K562 (cell line): Measurements from ENCODE around the gene SLC23A2. TPM values are rescaled to one million over a fixed set of nuclear protein-coding genes. Genes with fewer than 3 reads are reported as not detected.

Experiments
- ATAC-seq: fragments of 200-7000 bp; cut with Tn5 transposase; 3 replicates; pipeline ENCODE4 v1.9.1; 2020; ENCODE audit warnings: moderate library complexity
- BruUV-seq: library from RNA; stranded (reverse); fragments of 400-500 nt; replicated peaks from 2 replicates; lab custom pipeline; 2021; lab: Mats Ljungman, UMichigan
- CTCF ChIA-PET: fragments of 300-600 bp; formaldehyde crosslinking; extraction: SDS; loops from one replicate; lab custom pipeline; 2021; ENCODE audit warnings: low intra/inter-chr PET ratio; lab: Yijun Ruan, JAX
- POLR2A ChIA-PET: fragments of 300-600, 350-650 bp; sonication (Branson Sonifier 250); formaldehyde crosslinking; extraction: SDS; loops from one replicate; lab custom pipeline; 2021; ENCODE audit warnings: antibody characterized with exemption, inconsistent platforms; lab: Yijun Ruan, JAX
- DNase-seq, 4 experiments: peaks; one replicate each; pipeline versions ENCODE4 v3.0.0 to v3.0.0-alpha.2; 2011 to 2018; ENCODE audit warnings: low spot score in 3 of 4, mixed read lengths in 3 of 4; ENCODE audit errors: extremely low read depth in 1 of 4
- FAIRE-seq: peaks from 2 replicates; lab custom pipeline; 2011; peaks lifted over from hg19 to GRCh38; lab: Jason Lieb, UNC
- H2AFZ ChIP-seq: 2 replicates; pipeline ENCODE4 v1.6.0; 2011; ENCODE audit warnings: low read depth, low read length, control low read depth, inconsistent platforms
- H3K27ac ChIP-seq: fragments of 200-600 bp; 3 replicates; pipeline ENCODE4 v1.8.0; 2011; ENCODE audit warnings: low read depth, mild to moderate bottlenecking, control low read depth, inconsistent platforms, low read length, moderate library complexity, mixed read lengths; ENCODE audit errors: extremely low read depth
- H3K27me3 ChIP-seq, 2 experiments: fragments of 300-600 bp in 1 of 2; 2 replicates in 1 of 2; 3 replicates in 1 of 2; pipeline versions ENCODE4 v1.6.0 to v1.8.0; 2011; ENCODE audit warnings: inconsistent platforms in 2 of 2, low read length in 2 of 2, mild to moderate bottlenecking in 1 of 2, mixed read lengths in 1 of 2, moderate library complexity in 1 of 2; ENCODE audit not compliant: control insufficient read depth in 2 of 2, insufficient read depth in 2 of 2
- H3K36me3 ChIP-seq: fragments of 300-600 bp; 3 replicates; pipeline ENCODE4 v1.8.0; 2011; ENCODE audit warnings: mild to moderate bottlenecking, low read length, inconsistent platforms; ENCODE audit not compliant: control insufficient read depth, insufficient read depth
- H3K4me1 ChIP-seq, 2 experiments: fragments of 200-600 bp in 1 of 2; replicated peaks in 1 of 2; 2 replicates in 1 of 2; 3 replicates in 1 of 2; pipeline versions ENCODE4 v1.5.1 to v1.8.0; 2011; ENCODE audit warnings: inconsistent platforms in 2 of 2, low read length in 2 of 2, mild to moderate bottlenecking in 1 of 2, mixed read lengths in 1 of 2, moderate library complexity in 1 of 2; ENCODE audit not compliant: control insufficient read depth in 2 of 2, insufficient read depth in 2 of 2
- H3K4me2 ChIP-seq: 2 replicates; pipeline ENCODE4 v1.6.1; 2011; ENCODE audit warnings: low read length, control low read depth, inconsistent platforms, mixed read lengths; ENCODE audit not compliant: insufficient read depth
- H3K4me3 ChIP-seq: fragments of 200-600 bp; sonication (generic), shearing (Covaris generic); 2 replicates; pipeline ENCODE4 v1.5.1; 2016; ENCODE audit warnings: control low read depth, inconsistent platforms
- H3K79me2 ChIP-seq: fragments of 200-600 bp; 3 replicates; pipeline ENCODE4 v1.8.0; 2011; ENCODE audit warnings: low read length, inconsistent platforms; ENCODE audit not compliant: control insufficient read depth, insufficient read depth
- H3K9ac ChIP-seq, 2 experiments: 2 replicates each; pipeline versions ENCODE4 v1.6.0 to v1.6.1; 2011; ENCODE audit warnings: low read depth in 2 of 2, low read length in 2 of 2, control low read depth in 1 of 2, inconsistent platforms in 1 of 2, mild to moderate bottlenecking in 1 of 2, mixed read lengths in 1 of 2; ENCODE audit not compliant: insufficient read depth in 1 of 2
- H3K9me1 ChIP-seq: one replicate; pipeline ENCODE4 v1.6.0; 2011; ENCODE audit warnings: inconsistent platforms, mild to moderate bottlenecking, low read length, moderate library complexity; ENCODE audit not compliant: control insufficient read depth, insufficient read depth
- H3K9me3 ChIP-seq: replicated peaks from 2 replicates; pipeline ENCODE4 v1.5.1; 2011; ENCODE audit warnings: low read depth, low read length, inconsistent platforms; ENCODE audit not compliant: control insufficient read depth, insufficient read depth
- H4K20me1 ChIP-seq: replicated peaks from 2 replicates; pipeline ENCODE4 v1.6.1; 2011; ENCODE audit warnings: low read length, inconsistent platforms, mixed read lengths; ENCODE audit not compliant: control insufficient read depth, insufficient read depth
- ARID2 ChIP-seq: fragments of 450-650 bp; IDR thresholded peaks from 2 replicates; pipeline ENCODE4 v1.6.1; 2017; ENCODE audit warnings: antibody characterized with exemption, mild to moderate bottlenecking
- COPS2 ChIP-seq: fragments of 450-650 bp; conservative IDR thresholded peaks from 2 replicates; pipeline ENCODE4 v1.6.1; 2016; ENCODE audit warnings: mild to moderate bottlenecking, moderate library complexity
- CXXC5 ChIP-seq: fragments of 250-450 bp; sonication (Bioruptor Pico); IDR thresholded peaks from 2 replicates; pipeline ENCODE4 v1.8.0; 2022; ENCODE audit warnings: inconsistent platforms, mild to moderate bottlenecking, moderate library complexity
- GATAD2A ChIP-seq: fragments of 450-650 bp; IDR thresholded peaks from 2 replicates; pipeline ENCODE4 v1.6.1; 2017
- HNRNPK ChIP-seq: fragments of 200-400 bp; formaldehyde crosslinking; IDR thresholded peaks from one replicate; pipeline ENCODE4 v1.6.1; 2018; ENCODE audit warnings: mild to moderate bottlenecking, low read depth, low read length; ENCODE audit not compliant: poor library complexity, severe bottlenecking
- KLF13 ChIP-seq: fragments of 450-650 bp; IDR thresholded peaks from 2 replicates; pipeline ENCODE4 v1.6.1; 2016; ENCODE audit warnings: missing genetic modification characterization, low read depth, mild to moderate bottlenecking, missing compliant biosample characterization, moderate library complexity, borderline replicate concordance
- LEF1 ChIP-seq: fragments of 450-650 bp; IDR thresholded peaks from 2 replicates; pipeline ENCODE4 v1.6.1; 2016; ENCODE audit warnings: mild to moderate bottlenecking
- NELFE ChIP-seq: IDR thresholded peaks from 2 replicates; pipeline ENCODE4 v1.6.1; 2011; ENCODE audit warnings: mild to moderate bottlenecking; ENCODE audit not compliant: insufficient read depth, insufficient read length
- NR2C1 ChIP-seq, 2 experiments: fragments of 450-650 bp; IDR thresholded peaks; 2 replicates each; pipeline ENCODE4 v1.6.1; 2017; ENCODE audit warnings: mild to moderate bottlenecking in 2 of 2, antibody characterized with exemption in 1 of 2, inconsistent platforms in 1 of 2, missing compliant biosample characterization in 1 of 2, missing genetic modification characterization in 1 of 2
- NR2C2 ChIP-seq, 2 experiments: fragments of 200-800 bp in 1 of 2; sonication (Bioruptor generic) in 1 of 2; sonication (generic) in 1 of 2; formaldehyde crosslinking in 1 of 2; IDR thresholded peaks; 2 replicates each; pipeline versions ENCODE4 v1.6.1 to v1.8.0; 2016 to 2022; ENCODE audit warnings: mild to moderate bottlenecking in 1 of 2, missing compliant biosample characterization in 1 of 2, missing genetic modification characterization in 1 of 2, missing genetic modification reagents in 1 of 2
- POU5F1 ChIP-seq: fragments of 150-350 bp; IDR thresholded peaks from 2 replicates; pipeline ENCODE4 v1.6.1; 2014; ENCODE audit warnings: borderline replicate concordance, low read length, low read depth, mild to moderate bottlenecking; ENCODE audit not compliant: partially characterized antibody
- RFX7 ChIP-seq: fragments of 250-450 bp; sonication (Bioruptor Pico); IDR thresholded peaks from 2 replicates; pipeline ENCODE4 v1.5.1; 2021; ENCODE audit warnings: mild to moderate bottlenecking
- ZKSCAN1 ChIP-seq: fragments of 150-350 bp; IDR thresholded peaks from 2 replicates; pipeline ENCODE4 v1.6.1; 2016; ENCODE audit warnings: low read depth, low read length
- ZNF140 ChIP-seq: fragments of 250-450 bp; sonication (Bioruptor Pico); IDR thresholded peaks from 2 replicates; pipeline ENCODE4 v1.8.0; 2021; ENCODE audit warnings: moderate library complexity, mild to moderate bottlenecking, inconsistent platforms
- ZNF79 ChIP-seq: fragments of 250-450 bp; sonication (Bioruptor Pico); IDR thresholded peaks from 2 replicates; pipeline ENCODE4 v1.4.0; 2020; ENCODE audit warnings: low read depth, mild to moderate bottlenecking, moderate library complexity
- WGBS: fragments of 100-300 bp; shearing (Covaris generic); methylation state at CpG from one replicate; pipeline ENCODE4 v1.1.6; 2016; ENCODE audit warnings: low coverage, mixed read lengths; ENCODE audit not compliant: insufficient coverage; ENCODE audit errors: missing lambda C conversion rate; 5-methylcytosine and 5-hydroxymethylcytosine counted together
- in situ Hi-C: fragments of 300-500 bp; cut with MboI; formaldehyde crosslinking; loops from 4 replicates; pipeline ENCODE4 v1.15.0; 2018; ENCODE audit warnings: inconsistent platforms, mixed read lengths
- intact Hi-C: fragments of 100-400 bp; cut with micrococcal nuclease; formaldehyde crosslinking; loops from 2 replicates; pipeline ENCODE4 v1.14.2; 2022
- polyA plus RNA-seq, 8 experiments: library from polyadenylated mRNA; depleted of rRNA in 4 of 8; stranded (reverse) in 5 of 8; unstranded in 3 of 8; fragments of >200 nt; fragmentation: Nextera tagmentation in 2 of 8; fragmentation: Illumina TruSeq in 1 of 8; extraction: Ambion mirVana in 2 of 8; extraction: Trizol in 1 of 8; gene quantifications; 2 replicates each; pipeline versions ENCODE4 v1.2.1 to v1.2.3, GENCODE V29; 2011 to 2014; ENCODE audit warnings: inconsistent platforms in 1 of 8, missing spikeins in 1 of 8
- total RNA-seq, 7 experiments: library from RNA; depleted of rRNA in 6 of 7; stranded (reverse); fragments of >200 nt in 6 of 7; fragmentation: Illumina TruSeq in 2 of 7; extraction: Trizol in 2 of 7; gene quantifications; 2 replicates each; pipeline versions ENCODE4 v1.2.1 to v1.2.3, GENCODE V29; 2011 to 2021; ENCODE audit warnings: low replicate concordance in 1 of 7
- TF ChIP-seq, protein P1 (sequence below): fragments of 450-650 bp; formaldehyde crosslinking; IDR thresholded peaks from 2 replicates; pipeline ENCODE4 v1.4.0; 2020; ENCODE audit warnings: mild to moderate bottlenecking, moderate library complexity
- TF ChIP-seq, protein P2 (sequence below): sonication (generic); formaldehyde crosslinking; IDR thresholded peaks from 2 replicates; pipeline ENCODE4 v1.8.0; 2022; ENCODE audit warnings: mild to moderate bottlenecking, missing genetic modification reagents, borderline replicate concordance
- TF ChIP-seq, protein P3 (sequence below): fragments of 250-450 bp; sonication (Bioruptor Pico); IDR thresholded peaks from 2 replicates; pipeline ENCODE4 v1.9.0; 2021; ENCODE audit warnings: mild to moderate bottlenecking
- TF ChIP-seq, protein P4 (sequence below), 2 experiments: fragments of 250-450 bp in 1 of 2; fragments of 450-650 bp in 1 of 2; sonication (Bioruptor Pico) in 1 of 2; IDR thresholded peaks; 2 replicates each; pipeline versions ENCODE4 v1.6.1 to v1.8.0; 2016 to 2021; ENCODE audit warnings: mild to moderate bottlenecking in 2 of 2, moderate library complexity in 2 of 2, missing compliant biosample characterization in 1 of 2, missing genetic modification characterization in 1 of 2

Gene SLC23A2
- total and polyA plus RNA-seq, 9 of the 15 experiments (the other 6 are each of a cell fraction or from before 2014, with no cell fraction given) = 0.39 to 6.7 (median 3.2) TPM

DNA sequence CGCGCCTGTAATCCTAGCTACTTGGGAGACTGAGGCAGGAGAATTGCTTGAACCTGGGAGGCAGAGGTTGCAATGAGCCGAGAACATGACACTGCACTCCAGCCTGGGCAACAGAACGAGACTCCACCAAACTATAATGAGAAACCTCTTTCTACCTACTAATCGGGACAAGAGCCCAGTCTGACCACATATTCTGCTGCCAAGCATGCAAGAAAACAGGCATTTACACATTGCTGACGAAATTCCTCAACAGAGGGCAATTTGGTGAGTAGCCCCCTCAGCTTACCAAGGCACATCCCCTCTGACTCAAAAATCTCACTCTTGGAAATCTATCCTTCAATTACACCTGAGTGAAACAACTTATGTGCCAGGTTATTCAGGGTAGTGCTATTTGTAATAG, 81.2 kb downstream of the SLC23A2 start:
- CTCF ChIA-PET = no interaction called here

More for the DNA sequence above, 81.2 kb downstream of the SLC23A2 start:
- intact Hi-C loops = no loop called here
- in situ Hi-C loops = no loop called here
- Histone ChIP-seq H3K36me3 (no peaks in the 10 kb centered on the region), H2AFZ (no peak overlapping the region), H3K4me1 (no peaks in the 10 kb centered on the region), H3K4me2 (no peak overlapping the region), H3K4me3 (no peak overlapping the region), H3K9me3 (no peaks in the 10 kb centered on the region), H3K27ac (no peak overlapping the region), H3K27me3 (no peaks in the 10 kb centered on the region), H4K20me1 (0 out of 2 replicates have a peak, but pooled peaks cover 2% of the 10 kb centered on the region), H3K9ac (no peak overlapping the region), H3K79me2 (no peaks in the 10 kb centered on the region), H3K9me1 (no peaks in the 10 kb centered on the region)
- POLR2A ChIA-PET = no interaction called here
- ATAC-seq = no peak
- DNase-seq = no peak
- TF ChIP-seq ZKSCAN1 (no peak), CXXC5 (CRISPR knock-in tag) (no peak), LEF1 (no peak), NR2C1 (IDR thresholded peaks at IDR 0.05) (no peak), NR2C1 (tag; IDR thresholded peaks at IDR 0.05) (no peak), ZNF79 (no peak), KLF13 (tag) (no peak), GATAD2A (no peak), ZNF140 (CRISPR knock-in tag) (no peak), NR2C2 (CRISPR knock-in tag; IDR thresholded peaks at IDR 0.05) (no peak), NR2C2 (tag; IDR thresholded peaks at IDR 0.05) (no peak), RFX7 (CRISPR knock-in tag) (no peak), ARID2 (no peak), POU5F1 (no peak), HNRNPK (no peak), COPS2 (no peak), NELFE (no peak)
- TF ChIP-seq, protein P1, sequence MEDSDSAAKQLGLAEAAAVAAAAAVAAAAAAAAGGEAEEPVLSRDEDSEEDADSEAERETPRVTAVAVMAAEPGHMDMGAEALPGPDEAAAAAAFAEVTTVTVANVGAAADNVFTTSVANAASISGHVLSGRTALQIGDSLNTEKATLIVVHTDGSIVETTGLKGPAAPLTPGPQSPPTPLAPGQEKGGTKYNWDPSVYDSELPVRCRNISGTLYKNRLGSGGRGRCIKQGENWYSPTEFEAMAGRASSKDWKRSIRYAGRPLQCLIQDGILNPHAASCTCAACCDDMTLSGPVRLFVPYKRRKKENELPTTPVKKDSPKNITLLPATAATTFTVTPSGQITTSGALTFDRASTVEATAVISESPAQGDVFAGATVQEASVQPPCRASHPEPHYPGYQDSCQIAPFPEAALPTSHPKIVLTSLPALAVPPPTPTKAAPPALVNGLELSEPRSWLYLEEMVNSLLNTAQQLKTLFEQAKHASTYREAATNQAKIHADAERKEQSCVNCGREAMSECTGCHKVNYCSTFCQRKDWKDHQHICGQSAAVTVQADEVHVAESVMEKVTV = no peak
- TF ChIP-seq, protein P2, sequence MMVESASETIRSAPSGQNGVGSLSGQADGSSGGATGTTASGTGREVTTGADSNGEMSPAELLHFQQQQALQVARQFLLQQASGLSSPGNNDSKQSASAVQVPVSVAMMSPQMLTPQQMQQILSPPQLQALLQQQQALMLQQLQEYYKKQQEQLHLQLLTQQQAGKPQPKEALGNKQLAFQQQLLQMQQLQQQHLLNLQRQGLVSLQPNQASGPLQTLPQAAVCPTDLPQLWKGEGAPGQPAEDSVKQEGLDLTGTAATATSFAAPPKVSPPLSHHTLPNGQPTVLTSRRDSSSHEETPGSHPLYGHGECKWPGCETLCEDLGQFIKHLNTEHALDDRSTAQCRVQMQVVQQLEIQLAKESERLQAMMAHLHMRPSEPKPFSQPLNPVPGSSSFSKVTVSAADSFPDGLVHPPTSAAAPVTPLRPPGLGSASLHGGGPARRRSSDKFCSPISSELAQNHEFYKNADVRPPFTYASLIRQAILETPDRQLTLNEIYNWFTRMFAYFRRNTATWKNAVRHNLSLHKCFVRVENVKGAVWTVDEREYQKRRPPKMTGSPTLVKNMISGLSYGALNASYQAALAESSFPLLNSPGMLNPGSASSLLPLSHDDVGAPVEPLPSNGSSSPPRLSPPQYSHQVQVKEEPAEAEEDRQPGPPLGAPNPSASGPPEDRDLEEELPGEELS (CRISPR knock-in tag) = no peak
- TF ChIP-seq, protein P3, sequence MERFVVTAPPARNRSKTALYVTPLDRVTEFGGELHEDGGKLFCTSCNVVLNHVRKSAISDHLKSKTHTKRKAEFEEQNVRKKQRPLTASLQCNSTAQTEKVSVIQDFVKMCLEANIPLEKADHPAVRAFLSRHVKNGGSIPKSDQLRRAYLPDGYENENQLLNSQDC = no peak
- TF ChIP-seq, protein P4, sequence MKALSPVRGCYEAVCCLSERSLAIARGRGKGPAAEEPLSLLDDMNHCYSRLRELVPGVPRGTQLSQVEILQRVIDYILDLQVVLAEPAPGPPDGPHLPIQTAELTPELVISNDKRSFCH (CRISPR knock-in tag; IDR thresholded peaks at IDR 0.05) = no peak
- TF ChIP-seq, protein P4 (tag; IDR thresholded peaks at IDR 0.05) = no peak
- 59% methylated on average over 6 of the region's 6 CpGs for WGBS
- no peak for FAIRE-seq
- no TSS peak for BruUV-seq
